Panc1 (cell line): ENCODE results near the gene NSD2. TPM values are rescaled to one million over a fixed set of nuclear protein-coding genes. Genes with fewer than 3 reads are reported as not detected.

Experiments used
- ATAC-seq: fragments of 200-7000 bp; cut with Tn5 transposase; 2 replicates; pipeline ENCODE4 v1.9.1; 2020; ENCODE audit warnings: mild to moderate bottlenecking, moderate library complexity
- BruUV-seq: library from RNA; stranded (reverse); fragments of 400-500 nt; replicated peaks from 2 replicates; lab custom pipeline; 2021; lab: Mats Ljungman, UMichigan
- CTCF ChIA-PET: fragments of 300-600 bp; sonication (Branson Sonifier 250); formaldehyde crosslinking; loops from one replicate; lab custom pipeline; 2022; ENCODE audit warnings: antibody characterized with exemption; lab: Charles Lee
- POLR2A ChIA-PET: fragments of 300-600 bp; sonication (Branson Sonifier 250); formaldehyde crosslinking; loops from one replicate; lab custom pipeline; 2022; ENCODE audit warnings: antibody characterized with exemption; lab: Charles Lee
- DNase-seq: peaks from one replicate; pipeline ENCODE4 v3.0.0-alpha.2; 2010; ENCODE audit warnings: low read depth, low spot score
- H3K27ac ChIP-seq: 2 replicates; pipeline ENCODE4 v1.5.1; 2011; ENCODE audit warnings: mild to moderate bottlenecking, low read length, inconsistent platforms
- H3K27me3 ChIP-seq: fragments of 200-500 bp; sonication (Bioruptor generic); 2 replicates; pipeline ENCODE4 v1.6.0; 2014; ENCODE audit warnings: low read length, inconsistent platforms; ENCODE audit not compliant: control insufficient read depth, insufficient read depth
- H3K36me3 ChIP-seq: fragments of 200-500 bp; sonication (Bioruptor generic); 2 replicates; pipeline ENCODE4 v1.5.1; 2014; ENCODE audit warnings: inconsistent platforms, mild to moderate bottlenecking, low read length, moderate library complexity; ENCODE audit not compliant: control insufficient read depth, insufficient read depth
- H3K4me1 ChIP-seq: 2 replicates; pipeline ENCODE4 v1.5.1; 2011; ENCODE audit warnings: inconsistent platforms, mild to moderate bottlenecking, low read length, moderate library complexity; ENCODE audit not compliant: control insufficient read depth, insufficient read depth
- H3K4me3 ChIP-seq, 2 experiments: 2 replicates each; pipeline ENCODE4 v1.5.1; 2011 to 2012; ENCODE audit warnings: low read depth in 2 of 2, low read length in 2 of 2, mild to moderate bottlenecking in 2 of 2, inconsistent platforms in 1 of 2, moderate library complexity in 1 of 2
- H3K9me3 ChIP-seq: fragments of 200-500 bp; sonication (Bioruptor generic); 2 replicates; pipeline ENCODE4 v1.5.1; 2014; ENCODE audit warnings: low read depth, mild to moderate bottlenecking, inconsistent platforms, low read length, moderate library complexity; ENCODE audit not compliant: control insufficient read depth, insufficient read depth
- POLR2AphosphoS5 ChIP-seq: IDR thresholded peaks from 2 replicates; pipeline ENCODE4 v1.6.1; 2012; ENCODE audit warnings: mild to moderate bottlenecking, low read depth, low read length, moderate library complexity
- SIN3A ChIP-seq: IDR thresholded peaks from 2 replicates; pipeline ENCODE4 v1.6.1; 2012; ENCODE audit warnings: low read depth, mild to moderate bottlenecking, low read length, moderate library complexity, borderline replicate concordance; ENCODE audit not compliant: insufficient read depth
- TCF7L2 ChIP-seq: IDR thresholded peaks from 2 replicates; pipeline ENCODE4 v1.6.1; 2011; ENCODE audit warnings: mild to moderate bottlenecking, low read depth, low read length, inconsistent platforms
- in situ Hi-C: cut with HindIII; loops from 2 replicates; pipeline ENCODE4 v1.10.0; 2016; ENCODE audit warnings: low sequenced_read_pairs, low pct_unique_long_range_greater_than_20kb
- intact Hi-C: fragments of 100-400 bp; cut with micrococcal nuclease; formaldehyde crosslinking; loops from one replicate; pipeline ENCODE4 v1.10.0; 2022; ENCODE audit not compliant: unreplicated experiment
- total RNA-seq: library from RNA; stranded (reverse); gene quantifications from one replicate; pipeline ENCODE4 v1.2.1, GENCODE V29; 2021; ENCODE audit not compliant: unreplicated experiment
- TF ChIP-seq, protein P1 (sequence below), 2 experiments: IDR thresholded peaks; 2 replicates each; pipeline ENCODE4 v1.6.1; 2011 to 2012; ENCODE audit warnings: low read depth in 2 of 2, control low read depth in 1 of 2, low read length in 1 of 2, mild to moderate bottlenecking in 1 of 2, moderate library complexity in 1 of 2; ENCODE audit not compliant: insufficient read depth in 1 of 2
- TF ChIP-seq, protein P2 (sequence below): fragments of 450-650 bp; IDR thresholded peaks from 2 replicates; pipeline ENCODE4 v1.5.1; 2017; ENCODE audit warnings: mild to moderate bottlenecking

The NSD2 gene
- total RNA-seq, 1 experiment from 2014 or later = 116 TPM

GRCh38 chr4:1862055-1862911 is 8.9 kb upstream of the NSD2 start:
- in situ Hi-C loops (no loop called here), intact Hi-C loops (no loop called here)
- ChIA-PET POLR2A (interaction anchor here (0.7 kb wide), 1 partner anchor 25 kb away, joined by 3 read pairs; no protein-coding TSS in a partner anchor), CTCF (no interaction called here)
- Histone ChIP-seq H3K9me3 (no peaks in the 10 kb centered on the region), H3K4me3 (no peak overlapping the region), H3K36me3 (no peaks in the 10 kb centered on the region), H3K27me3 (no peaks in the 10 kb centered on the region), H3K27ac (no peak overlapping the region), H3K4me1 (no peaks in the 10 kb centered on the region)
- no peak for TF ChIP-seq SIN3A
- ATAC-seq (no peak), DNase-seq (no peak)
- no TSS peak for BruUV-seq

GRCh38 chr4:1862961-1863296 is 8.3 kb upstream of the NSD2 start:
- BruUV-seq = no TSS peak
- TF ChIP-seq SIN3A = no peak
- TF ChIP-seq, protein P1, sequence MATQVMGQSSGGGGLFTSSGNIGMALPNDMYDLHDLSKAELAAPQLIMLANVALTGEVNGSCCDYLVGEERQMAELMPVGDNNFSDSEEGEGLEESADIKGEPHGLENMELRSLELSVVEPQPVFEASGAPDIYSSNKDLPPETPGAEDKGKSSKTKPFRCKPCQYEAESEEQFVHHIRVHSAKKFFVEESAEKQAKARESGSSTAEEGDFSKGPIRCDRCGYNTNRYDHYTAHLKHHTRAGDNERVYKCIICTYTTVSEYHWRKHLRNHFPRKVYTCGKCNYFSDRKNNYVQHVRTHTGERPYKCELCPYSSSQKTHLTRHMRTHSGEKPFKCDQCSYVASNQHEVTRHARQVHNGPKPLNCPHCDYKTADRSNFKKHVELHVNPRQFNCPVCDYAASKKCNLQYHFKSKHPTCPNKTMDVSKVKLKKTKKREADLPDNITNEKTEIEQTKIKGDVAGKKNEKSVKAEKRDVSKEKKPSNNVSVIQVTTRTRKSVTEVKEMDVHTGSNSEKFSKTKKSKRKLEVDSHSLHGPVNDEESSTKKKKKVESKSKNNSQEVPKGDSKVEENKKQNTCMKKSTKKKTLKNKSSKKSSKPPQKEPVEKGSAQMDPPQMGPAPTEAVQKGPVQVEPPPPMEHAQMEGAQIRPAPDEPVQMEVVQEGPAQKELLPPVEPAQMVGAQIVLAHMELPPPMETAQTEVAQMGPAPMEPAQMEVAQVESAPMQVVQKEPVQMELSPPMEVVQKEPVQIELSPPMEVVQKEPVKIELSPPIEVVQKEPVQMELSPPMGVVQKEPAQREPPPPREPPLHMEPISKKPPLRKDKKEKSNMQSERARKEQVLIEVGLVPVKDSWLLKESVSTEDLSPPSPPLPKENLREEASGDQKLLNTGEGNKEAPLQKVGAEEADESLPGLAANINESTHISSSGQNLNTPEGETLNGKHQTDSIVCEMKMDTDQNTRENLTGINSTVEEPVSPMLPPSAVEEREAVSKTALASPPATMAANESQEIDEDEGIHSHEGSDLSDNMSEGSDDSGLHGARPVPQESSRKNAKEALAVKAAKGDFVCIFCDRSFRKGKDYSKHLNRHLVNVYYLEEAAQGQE (IDR thresholded peaks at IDR 0.05; ENCODE audit: insufficient read depth in 1 of 2, low read depth in 2 of 2, low read length in 1 of 2) = no peak
- TF ChIP-seq POLR2AphosphoS5 = no peak
- H3K36me3 ChIP-seq = no peaks in the 10 kb centered on the region
- no peak for DNase-seq
- ChIA-PET CTCF (no interaction called here), POLR2A (no interaction called here)
- no peaks in the 10 kb centered on the region for H3K27me3 ChIP-seq
- H3K9me3 ChIP-seq = no peaks in the 10 kb centered on the region
- no peak overlapping the region for H3K4me3 ChIP-seq
- H3K4me1 ChIP-seq = no peaks in the 10 kb centered on the region
- in situ Hi-C loops = no loop called here
- ATAC-seq = no peak
- H3K27ac ChIP-seq = no peak overlapping the region
- intact Hi-C loops = no loop called here

GRCh38 chr4:1863297-1864033 is 7.7 kb upstream of the NSD2 start:
- in situ Hi-C loops (no loop called here), intact Hi-C loops (no loop called here)
- H3K27me3 ChIP-seq = no peaks in the 10 kb centered on the region
- CTCF ChIA-PET = no interaction called here
- no peaks in the 10 kb centered on the region for H3K9me3 ChIP-seq
- no peak for ATAC-seq
- DNase-seq = no peak
- POLR2A ChIA-PET = no interaction called here
- no peak for TF ChIP-seq SIN3A
- TF ChIP-seq POLR2AphosphoS5 = no peak
- TF ChIP-seq TCF7L2 = no peak
- TF ChIP-seq, protein P2, sequence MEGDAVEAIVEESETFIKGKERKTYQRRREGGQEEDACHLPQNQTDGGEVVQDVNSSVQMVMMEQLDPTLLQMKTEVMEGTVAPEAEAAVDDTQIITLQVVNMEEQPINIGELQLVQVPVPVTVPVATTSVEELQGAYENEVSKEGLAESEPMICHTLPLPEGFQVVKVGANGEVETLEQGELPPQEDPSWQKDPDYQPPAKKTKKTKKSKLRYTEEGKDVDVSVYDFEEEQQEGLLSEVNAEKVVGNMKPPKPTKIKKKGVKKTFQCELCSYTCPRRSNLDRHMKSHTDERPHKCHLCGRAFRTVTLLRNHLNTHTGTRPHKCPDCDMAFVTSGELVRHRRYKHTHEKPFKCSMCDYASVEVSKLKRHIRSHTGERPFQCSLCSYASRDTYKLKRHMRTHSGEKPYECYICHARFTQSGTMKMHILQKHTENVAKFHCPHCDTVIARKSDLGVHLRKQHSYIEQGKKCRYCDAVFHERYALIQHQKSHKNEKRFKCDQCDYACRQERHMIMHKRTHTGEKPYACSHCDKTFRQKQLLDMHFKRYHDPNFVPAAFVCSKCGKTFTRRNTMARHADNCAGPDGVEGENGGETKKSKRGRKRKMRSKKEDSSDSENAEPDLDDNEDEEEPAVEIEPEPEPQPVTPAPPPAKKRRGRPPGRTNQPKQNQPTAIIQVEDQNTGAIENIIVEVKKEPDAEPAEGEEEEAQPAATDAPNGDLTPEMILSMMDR = no peak
- TF ChIP-seq, protein P1 (IDR thresholded peaks at IDR 0.05; ENCODE audit: insufficient read depth in 1 of 2, low read depth in 2 of 2, low read length in 1 of 2) = no peak
- H3K27ac ChIP-seq = no peak overlapping the region
- H3K4me1 ChIP-seq = no peaks in the 10 kb centered on the region
- H3K4me3 ChIP-seq = no peak overlapping the region
- no TSS peak for BruUV-seq
- H3K36me3 ChIP-seq = no peaks in the 10 kb centered on the region
